ENCODE measurements around the gene SEMA3B.
"Not testable (repeated sequence)": the region's sequence is repeated elsewhere in the genome, so short reads cannot be mapped to it uniquely, and the experiment has no call there.

Gene SEMA3B

DNA sequence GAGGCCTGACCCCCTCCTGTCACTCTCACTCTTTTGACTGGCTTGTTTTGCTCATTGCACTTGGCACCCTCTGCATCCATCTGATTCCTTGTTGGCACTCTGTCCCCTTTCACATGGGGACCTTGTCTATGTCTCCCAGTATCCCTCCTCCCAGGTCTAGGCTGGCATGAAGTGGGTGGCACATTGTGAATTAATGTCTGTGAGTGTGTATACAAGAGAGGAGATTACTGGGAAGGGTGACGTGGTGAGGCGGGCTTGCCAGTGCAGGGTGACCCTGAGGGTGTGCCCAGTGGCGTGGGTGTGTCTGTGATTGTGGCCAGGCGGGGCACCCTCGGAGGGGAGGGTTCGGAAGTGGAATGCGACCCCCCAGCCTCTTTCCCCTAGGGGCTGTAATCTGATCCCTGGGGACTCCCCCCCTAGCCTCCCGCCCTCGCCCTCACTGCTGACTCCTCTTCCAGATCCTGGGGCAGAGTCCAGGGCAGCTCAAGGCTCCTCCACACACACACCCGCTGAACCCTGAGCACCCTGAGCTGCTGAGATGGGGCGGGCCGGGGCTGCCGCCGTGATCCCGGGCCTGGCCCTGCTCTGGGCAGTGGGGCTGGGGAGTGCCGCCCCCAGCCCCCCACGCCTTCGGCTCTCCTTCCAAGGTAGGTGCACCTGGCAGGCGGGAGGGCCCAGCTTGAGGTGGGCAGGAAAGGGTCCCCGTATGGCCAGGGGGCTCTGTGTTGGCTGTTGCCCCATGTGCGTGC lies at the start of gene SEMA3B:
TSS of gene SEMA3B (plus strand) at position 445 of the 749 bp plus-strand sequence. CDS start at position 539, 94 bp downstream.
- DNase-seq: no peak

- DNase-seq: no peak
These were observed 49.7 kb upstream of the SEMA3B start for GRCh38 chr3:50219285-50219684.

- no peak for DNase-seq
These were observed 48.8 kb upstream of the SEMA3B start for GRCh38 chr3:50220109-50220508.

DNA sequence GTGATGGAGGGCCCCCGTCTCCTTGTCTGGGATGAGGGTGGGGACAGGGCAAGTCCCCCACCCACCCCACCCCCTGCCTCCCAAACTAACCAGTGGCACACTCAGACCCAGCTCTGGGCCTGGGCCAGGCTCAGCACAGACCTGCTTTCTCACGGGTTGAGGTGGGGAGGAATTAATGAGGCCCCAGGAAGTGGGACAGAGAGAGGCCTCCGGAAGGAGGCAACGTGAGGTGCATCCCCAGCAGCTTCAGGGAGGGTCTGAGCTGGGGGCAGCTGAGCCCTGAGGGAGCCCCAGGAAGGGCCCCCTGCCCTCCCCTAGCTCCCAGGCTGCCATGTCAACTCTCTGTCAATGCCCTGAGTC lies 47.9 kb upstream of the SEMA3B start:
- DNase-seq: no peak

- DNase-seq: no peak
These were observed 47.4 kb upstream of the SEMA3B start for GRCh38 chr3:50221411-50222168.

GRCh38 chr3:50222169-50222528 lies 46.8 kb upstream of the SEMA3B start:
- no peak for DNase-seq

- DNase-seq: no peak
These were observed 44.3 kb upstream of the SEMA3B start for GRCh38 chr3:50224639-50225038.

- no peak for DNase-seq
These were observed 42.0 kb upstream of the SEMA3B start for GRCh38 chr3:50226888-50227389.

- peak; percentile 78 for DNase-seq
These were observed 41.4 kb upstream of the SEMA3B start for GRCh38 chr3:50227390-50228183.

- DNase-seq: not testable (repeated sequence)
These were observed 40.7 kb upstream of the SEMA3B start for GRCh38 chr3:50228184-50228763.

DNA sequence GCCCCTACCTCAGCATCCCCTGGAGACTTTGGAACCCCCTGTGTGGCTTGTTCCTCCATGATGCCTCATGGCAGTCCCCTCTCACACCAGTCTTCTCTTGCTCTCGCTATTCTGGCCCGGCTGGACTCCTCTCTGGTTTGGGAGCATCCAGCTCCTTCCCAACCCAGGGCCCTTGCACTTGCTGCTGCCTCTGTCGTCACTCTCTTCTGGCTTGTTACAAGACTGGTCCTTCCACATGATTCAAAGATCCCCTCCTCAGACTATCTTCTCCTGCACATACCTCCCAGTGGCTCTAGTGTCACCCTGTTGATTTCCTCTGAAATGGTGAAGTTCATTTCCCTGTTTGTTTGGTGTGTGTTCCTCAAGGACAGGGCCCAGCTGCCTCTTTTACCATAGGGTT lies 39.5 kb upstream of the SEMA3B start:
- no peak for DNase-seq

- DNase-seq: no peak
These were observed 38.7 kb upstream of the SEMA3B start for GRCh38 chr3:50230104-50230793.

DNA sequence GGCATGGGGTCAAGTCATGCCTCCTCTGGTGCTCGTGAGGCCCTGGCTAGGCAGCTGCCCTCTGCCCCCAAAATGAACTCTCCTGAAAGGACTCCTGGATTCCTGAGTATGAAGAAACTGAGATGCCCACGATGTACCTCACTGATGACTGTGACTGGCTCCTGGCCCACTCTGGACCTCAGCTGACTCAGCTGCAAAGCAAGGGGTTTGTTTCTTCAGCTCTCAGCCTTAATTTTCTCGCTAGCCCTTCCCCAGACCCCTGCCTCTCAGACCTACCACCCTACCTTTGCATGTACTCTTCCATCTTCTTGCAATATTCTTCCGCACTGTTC lies 38.2 kb upstream of the SEMA3B start:
- DNase-seq: no peak

GRCh38 chr3:50231581-50231980 lies 37.4 kb upstream of the SEMA3B start:
- DNase-seq: no peak

- no peak for DNase-seq
These were observed 36.6 kb upstream of the SEMA3B start for GRCh38 chr3:50232303-50232702.

DNA sequence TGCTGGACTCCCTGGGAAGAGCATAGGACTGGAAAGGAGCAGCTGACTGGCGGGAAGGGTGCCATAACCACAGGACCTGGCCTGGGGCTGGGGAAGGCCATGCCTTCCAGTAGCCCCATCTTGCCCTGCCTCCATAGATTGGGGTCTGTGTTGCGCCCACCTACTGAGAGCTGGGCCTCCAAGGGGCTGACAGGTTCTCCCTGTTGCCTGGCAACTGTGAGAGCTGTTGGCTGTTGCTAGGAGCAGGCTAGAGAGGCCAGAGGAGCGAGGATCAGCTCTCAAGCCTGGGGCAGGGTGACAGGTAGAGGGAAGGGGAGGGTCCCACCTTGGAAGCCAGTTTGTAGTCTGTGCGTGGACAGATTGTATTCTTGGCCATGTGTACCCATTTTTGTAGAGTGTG lies 35.8 kb upstream of the SEMA3B start:
- DNase-seq: no peak

GRCh38 chr3:50235716-50236483 lies 33.0 kb upstream of the SEMA3B start, which contains the start of gene GNAI2:
GNAI2 (plus strand) TSS chr3:50236204; CDS start chr3:50236336, 132 bp downstream.
- peak; percentile 97 for DNase-seq

GRCh38 chr3:50236484-50237132 lies 32.3 kb upstream of the SEMA3B start:
- no peak for DNase-seq

DNA sequence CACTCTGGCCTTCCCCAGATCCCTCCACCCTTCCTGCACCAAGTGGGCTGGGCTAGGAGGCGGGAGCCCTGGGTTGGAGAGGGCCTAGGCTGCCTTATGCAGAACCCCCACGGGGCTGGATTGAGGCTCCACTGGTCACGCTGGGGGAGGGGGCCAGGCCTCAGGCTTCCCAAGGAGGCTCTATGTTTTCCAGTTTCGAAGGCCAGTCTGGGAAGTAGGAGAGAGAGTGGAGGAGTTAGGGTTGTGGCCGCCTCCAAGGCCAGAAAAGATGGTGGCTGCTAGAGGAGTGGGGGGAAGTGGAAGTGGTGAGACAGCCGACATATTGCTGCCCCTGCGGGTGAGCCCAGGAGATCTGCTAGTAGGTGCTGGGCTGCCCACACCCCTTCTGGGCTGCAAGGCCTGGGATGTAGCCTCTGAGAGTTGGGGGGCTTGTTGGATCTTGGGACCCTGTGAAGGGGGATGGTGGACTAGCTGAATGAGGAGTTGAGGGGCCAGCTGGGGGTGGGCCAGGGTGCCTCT lies 31.8 kb upstream of the SEMA3B start:
- no peak for DNase-seq

DNA sequence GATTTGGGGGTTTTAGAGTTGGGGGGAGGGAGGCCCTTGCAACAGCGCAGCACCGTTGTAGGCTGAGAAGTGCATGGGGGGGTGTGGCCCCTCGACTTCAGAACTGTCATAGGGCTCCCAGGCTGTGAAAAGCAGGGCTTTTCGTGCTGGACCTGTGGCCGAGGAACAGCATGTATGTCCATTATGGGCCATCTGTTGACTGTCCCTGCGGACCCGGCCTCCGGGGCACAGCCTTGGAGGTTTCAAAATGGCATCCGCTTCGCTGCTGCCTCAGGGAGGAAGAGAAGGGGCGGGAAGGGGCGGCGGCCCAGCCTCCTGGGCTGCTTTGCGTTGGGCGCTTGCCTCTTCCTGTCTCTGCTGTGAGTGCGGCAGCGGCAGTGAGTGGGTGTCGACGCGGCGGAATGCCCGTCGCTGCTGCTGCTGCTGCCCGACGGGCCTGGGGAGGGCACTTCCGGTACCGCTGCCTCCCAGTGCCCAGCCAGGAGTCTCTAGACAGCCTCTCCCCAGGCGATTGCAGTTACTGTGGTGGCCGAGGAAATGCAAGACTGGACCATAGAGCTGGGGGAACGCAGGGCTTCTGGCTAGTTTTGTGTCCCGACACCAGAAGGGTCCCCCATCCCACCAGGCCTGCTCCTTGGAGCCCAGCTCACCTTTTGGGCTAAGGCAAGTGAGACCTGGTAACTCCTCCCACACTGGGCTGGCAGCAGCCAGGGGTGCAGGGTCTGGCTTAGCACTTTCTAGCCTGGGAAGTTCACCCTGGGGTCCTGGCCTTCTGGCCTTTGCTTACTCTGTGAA lies 31.0 kb upstream of the SEMA3B start:
- peak; percentile 70 for DNase-seq

All from activated T-cell treated with anti-CD3 and anti-CD28 coated beads for 4 hours (primary cell).